Stimulated activated CD4-positive, alpha-beta T cell treated with anti-CD3 and anti-CD28 coated beads, Interleukin-4, amount 100 ng/mL, for 4 hours (primary cell): ENCODE data around the gene MBD3L3.
A peak's percentile ranks its signal among the peaks of the same experiment; 100 is the strongest.
"Not testable (repeated sequence)": the region's sequence is repeated elsewhere in the genome, so short reads cannot be mapped to it uniquely, and the experiment has no call there.

Experiments used
- DNase-seq, 2 experiments: peaks; one replicate each; pipeline ENCODE4 v3.0.0-alpha.2; 2020

MBD3L3 gene

GRCh38 chr19:7058576-7058975 lies at the start of gene MBD3L3:
MBD3L3 (minus strand) TSS chr19:7058676; CDS start chr19:7058605, 71 bp downstream.
- not testable (repeated sequence) for DNase-seq

GRCh38 chr19:7106711-7107657 lies 48.5 kb upstream of the MBD3L3 start:
- no peak for DNase-seq

GRCh38 chr19:7104747-7105447 lies 46.4 kb upstream of the MBD3L3 start:
- DNase-seq, result no peak

GRCh38 chr19:7101498-7102253 lies 43.2 kb upstream of the MBD3L3 start:
- no peak for DNase-seq

- DNase-seq, result no peak
Measured at GRCh38 chr19:7099597-7099921, 41.1 kb upstream of the MBD3L3 start.

GRCh38 chr19:7098701-7099596 lies 40.5 kb upstream of the MBD3L3 start:
- DNase-seq, result peak; percentile 82 to 88

- no peak for DNase-seq
Measured at GRCh38 chr19:7098096-7098495, 39.6 kb upstream of the MBD3L3 start.

- DNase-seq, result no peak
Measured at GRCh38 chr19:7088999-7089398, 30.5 kb upstream of the MBD3L3 start.

GRCh38 chr19:7083076-7083956 lies 24.8 kb upstream of the MBD3L3 start:
- no peak for DNase-seq

- no peak for DNase-seq
Measured at GRCh38 chr19:7078008-7078407, 19.5 kb upstream of the MBD3L3 start.

GRCh38 chr19:7076151-7076550 lies 17.7 kb upstream of the MBD3L3 start:
- DNase-seq, result no peak

GRCh38 chr19:7074705-7075282 lies 16.3 kb upstream of the MBD3L3 start:
- no peak for DNase-seq

- DNase-seq, result no peak
Measured at GRCh38 chr19:7072541-7072940, 14.1 kb upstream of the MBD3L3 start.

- no peak for DNase-seq
Measured at GRCh38 chr19:7069904-7070226, 11.4 kb upstream of the MBD3L3 start.

- peak; percentile 99 for DNase-seq
Measured at GRCh38 chr19:7069042-7069903, 10.8 kb upstream of the MBD3L3 start, which contains the start of gene ZNF557. ZNF557 (plus strand) TSS chr19:7069703; CDS start chr19:7075075, 5,372 bp downstream.

- DNase-seq, result no peak
Measured at GRCh38 chr19:7068599-7068998, 10.1 kb upstream of the MBD3L3 start.

- no peak for DNase-seq
Measured at GRCh38 chr19:7067716-7068115, 9.2 kb upstream of the MBD3L3 start.

- DNase-seq, result not testable (repeated sequence)
Measured at GRCh38 chr19:7067122-7067521, 8.6 kb upstream of the MBD3L3 start.

GRCh38 chr19:7063764-7064418 lies 5.4 kb upstream of the MBD3L3 start:
- no peak for DNase-seq
